Measurements from ENCODE around the gene MCF2L2.
A peak's percentile ranks its signal among the peaks of the same experiment; 100 is the strongest.

Gene MCF2L2

GRCh38 chr3:183278479-183279088, 149.8 kb downstream of the MCF2L2 start:
- CTCF ChIA-PET = no interaction called here
- DNase-seq (ENCODE audit: low spot score) = peak; percentile 68
- POLR2A ChIA-PET (ENCODE audit: low non-redundant PET) = no interaction called here
- no peak for TF ChIP-seq CTCF (conservative IDR thresholded peaks at IDR 0.05; ENCODE audit: low read depth)
- no peak overlapping the region for H3K27ac ChIP-seq

- ChIA-PET POLR2A (ENCODE audit: low non-redundant PET) (no interaction called here), CTCF (interaction anchor here (0.7 kb wide), 1 partner anchor 156 kb away, joined by 3 read pairs; no protein-coding TSS in a partner anchor)
- no peak for TF ChIP-seq CTCF (conservative IDR thresholded peaks at IDR 0.05; ENCODE audit: low read depth)
- DNase-seq (ENCODE audit: low spot score) = no peak
- H3K27ac ChIP-seq = peak overlapping the region; percentile 0; the same call in 1 of the 2 replicates
Measured at GRCh38 chr3:183277260-183277659, 151.2 kb downstream of the MCF2L2 start.

- no peak for TF ChIP-seq CTCF (conservative IDR thresholded peaks at IDR 0.05; ENCODE audit: low read depth)
- peak overlapping the region; percentile 52; the same call in 1 of the 2 replicates for H3K27ac ChIP-seq
- no peak for DNase-seq (ENCODE audit: low spot score)
- POLR2A ChIA-PET (ENCODE audit: low non-redundant PET) = no interaction called here
- CTCF ChIA-PET = no interaction called here
Measured at GRCh38 chr3:183275937-183276336, 152.5 kb downstream of the MCF2L2 start.

GRCh38 chr3:183275418-183275817, 153.0 kb downstream of the MCF2L2 start:
- no peak for TF ChIP-seq CTCF (conservative IDR thresholded peaks at IDR 0.05; ENCODE audit: low read depth)
- peak overlapping the region; percentile 52; the same call in 1 of the 2 replicates for H3K27ac ChIP-seq
- DNase-seq (ENCODE audit: low spot score) = no peak
- POLR2A ChIA-PET (ENCODE audit: low non-redundant PET) = no interaction called here
- CTCF ChIA-PET = interaction anchor here (0.5 to 1.6 kb wide), 3 partner anchors 16 to 107 kb away, joined by 3 to 8 read pairs (median 7); no protein-coding TSS in a partner anchor

- H3K27ac ChIP-seq = no peak overlapping the region
- no peak for TF ChIP-seq CTCF (conservative IDR thresholded peaks at IDR 0.05; ENCODE audit: low read depth)
- ChIA-PET CTCF (interaction anchor here (0.5 to 1.6 kb wide), 5 partner anchors 16 to 177 kb away, joined by 3 to 10 read pairs (median 7); no protein-coding TSS in a partner anchor), POLR2A (ENCODE audit: low non-redundant PET) (no interaction called here)
- peak; percentile 76 for DNase-seq (ENCODE audit: low spot score)
Measured at GRCh38 chr3:183274609-183275008, 153.8 kb downstream of the MCF2L2 start.

- no peak overlapping the region for H3K27ac ChIP-seq
- POLR2A ChIA-PET (ENCODE audit: low non-redundant PET) = no interaction called here
- CTCF ChIA-PET = interaction anchor here (1.6 kb wide), 1 partner anchor 14 kb away, joined by 4 read pairs; no protein-coding TSS in a partner anchor
- TF ChIP-seq CTCF (conservative IDR thresholded peaks at IDR 0.05; ENCODE audit: low read depth) = no peak
- DNase-seq (ENCODE audit: low spot score) = no peak
Measured at GRCh38 chr3:183272791-183273190, 155.6 kb downstream of the MCF2L2 start.

Measured in RWPE1 (cell line).